NCI-H446 (cell line): ENCODE results near the gene CRISPLD2.
"Not testable (repeated sequence)": the region's sequence is repeated elsewhere in the genome, so short reads cannot be mapped to it uniquely, and the experiment has no call there.

Source experiments
- DNase-seq, 2 experiments: peaks; one replicate each; lab custom pipeline; 2025; lab: John Stamatoyannopoulos, UW

CRISPLD2 gene

DNA sequence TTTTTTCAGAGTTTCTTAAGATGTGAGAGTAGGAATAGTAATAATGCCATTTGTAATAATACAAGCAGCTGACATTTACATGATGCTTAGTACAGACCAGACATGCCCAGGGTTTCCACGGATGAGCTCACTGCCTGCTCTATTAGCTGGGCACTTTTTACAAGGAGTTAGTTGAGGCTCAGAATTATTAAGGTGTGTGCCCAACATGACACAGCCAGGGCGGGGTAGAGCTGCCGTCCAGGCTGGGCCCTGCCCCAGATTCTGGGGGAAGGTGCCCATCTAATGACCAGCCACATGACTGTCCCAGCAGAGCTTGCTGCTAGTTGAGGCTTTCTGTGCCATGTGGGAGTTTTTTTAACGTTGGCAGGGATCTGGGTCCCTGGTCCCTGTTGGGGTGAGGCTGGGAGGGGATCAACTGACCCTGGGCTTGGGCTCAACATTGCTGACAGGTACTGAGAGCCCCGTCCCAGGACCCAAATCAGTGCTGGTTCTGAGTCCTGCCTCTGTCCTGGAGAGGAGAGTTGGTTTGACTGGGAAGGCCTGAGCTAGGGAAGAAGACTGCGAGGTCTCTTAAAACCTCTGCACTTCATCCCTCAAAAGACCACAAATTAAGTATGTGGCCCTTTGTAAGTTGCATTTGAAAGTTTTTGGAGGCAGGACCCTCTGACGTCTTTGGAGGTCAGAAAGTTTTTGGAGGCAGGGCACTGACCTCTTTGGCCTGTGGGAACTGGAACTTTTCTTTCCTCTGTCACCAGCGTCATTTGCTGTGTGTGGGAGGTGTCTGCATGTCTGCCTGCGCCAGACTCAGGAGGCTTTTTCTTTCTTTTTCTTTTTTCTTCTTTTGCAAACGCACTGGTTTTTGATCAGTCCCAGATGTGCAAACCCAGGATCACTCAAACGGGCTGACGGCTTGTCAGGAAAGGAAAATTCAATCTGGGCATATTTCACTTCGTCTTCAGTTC lies 2.2 kb downstream of the CRISPLD2 start:
- no peak for DNase-seq

DNA sequence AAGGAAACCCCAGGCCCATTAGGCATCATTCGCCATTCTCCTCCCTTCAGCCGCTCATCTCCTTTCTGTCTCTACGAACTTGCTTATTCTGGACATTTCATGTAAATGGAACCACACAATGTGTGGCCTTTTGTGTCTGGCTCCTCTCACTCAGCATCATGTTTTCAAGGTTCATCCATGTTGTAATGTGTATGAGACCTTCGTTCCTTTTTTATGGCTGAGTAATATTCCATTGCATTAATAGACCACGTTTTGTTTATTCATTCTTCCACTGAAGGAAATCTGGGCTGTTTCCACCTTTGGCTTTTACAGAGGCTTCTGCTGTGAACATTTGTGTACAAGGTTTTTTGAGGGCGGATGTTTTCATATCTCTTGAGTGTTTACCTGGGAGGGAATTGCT lies 3.2 kb downstream of the CRISPLD2 start:
- DNase-seq = no peak

- DNase-seq = no peak
Measured at GRCh38 chr16:84823484-84823883, 3.7 kb downstream of the CRISPLD2 start.

DNA sequence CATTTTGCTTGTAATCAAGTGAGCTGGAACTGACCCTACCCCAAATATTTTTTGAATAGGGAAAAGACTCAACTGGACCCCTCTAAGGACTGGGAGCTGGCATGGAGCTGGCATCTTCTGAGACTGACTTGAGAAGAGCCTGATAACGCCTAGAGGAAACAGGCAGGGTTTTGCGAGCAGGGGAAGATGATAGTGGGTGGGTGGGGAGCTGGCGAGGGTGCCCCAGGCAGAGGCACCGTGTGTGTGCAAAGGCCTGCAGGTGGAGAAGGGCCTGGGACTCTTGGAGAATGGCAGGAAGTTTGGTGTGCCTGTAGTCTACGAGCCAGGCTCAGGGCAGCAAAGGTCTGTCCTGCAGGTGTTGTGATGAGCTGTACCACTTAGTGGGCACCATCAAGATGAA lies 4.1 kb downstream of the CRISPLD2 start:
- DNase-seq = no peak

DNA sequence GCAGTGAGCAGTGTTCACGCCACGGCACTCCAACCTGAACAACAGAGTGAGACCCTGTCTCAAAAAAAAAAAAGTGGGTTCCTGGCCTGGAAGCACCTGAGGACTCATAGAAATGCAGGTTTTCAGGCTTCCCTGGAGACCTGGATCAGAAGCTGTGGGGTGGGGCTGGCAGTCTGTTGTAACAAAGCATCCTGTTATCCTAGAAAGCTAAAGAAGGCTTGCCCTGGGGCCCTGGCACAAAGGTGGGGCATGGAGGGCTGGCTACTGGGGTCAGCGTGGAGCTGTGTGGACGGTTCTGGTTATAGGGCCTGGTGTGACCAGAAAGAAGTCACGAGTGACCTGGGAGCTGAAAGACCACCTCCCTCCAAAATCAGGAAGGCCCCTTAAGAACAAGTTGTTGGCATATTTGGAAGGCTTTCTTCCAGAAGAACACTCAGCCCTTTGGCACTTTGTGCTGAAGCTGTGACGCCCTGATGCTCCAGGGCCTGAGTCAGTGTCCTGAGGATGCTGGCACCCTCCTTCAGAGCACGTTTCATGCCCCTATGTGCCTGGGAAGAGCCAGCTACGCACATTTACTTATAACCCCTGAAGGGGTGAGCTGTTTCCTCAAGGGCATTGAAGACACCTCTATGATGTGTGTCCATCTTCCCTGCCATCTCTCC lies 6.2 kb downstream of the CRISPLD2 start:
- DNase-seq = no peak

- no peak for DNase-seq
Measured at GRCh38 chr16:84826558-84826941, 6.8 kb downstream of the CRISPLD2 start.

DNA sequence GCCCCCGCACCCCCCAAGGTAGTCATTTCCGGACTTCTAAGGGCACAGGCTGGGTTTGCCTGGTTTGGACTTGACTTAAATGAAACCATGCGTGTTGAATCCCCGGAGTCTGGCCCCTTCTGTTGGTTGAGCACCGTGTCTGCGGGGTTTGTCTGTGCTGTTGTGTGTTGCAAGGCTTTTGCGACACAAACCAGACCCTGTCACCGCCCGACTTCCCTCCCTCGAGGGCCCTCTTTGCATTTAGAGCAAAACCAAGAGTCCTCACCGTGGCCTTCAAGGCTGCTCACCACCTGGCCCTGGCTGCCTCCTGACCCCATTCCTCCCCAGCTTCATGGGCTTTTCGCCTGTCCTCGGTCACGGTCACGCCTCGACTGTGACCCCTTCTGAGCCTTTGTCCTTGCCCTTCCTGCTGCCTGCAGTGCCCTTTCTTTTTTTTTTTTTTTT lies 7.4 kb downstream of the CRISPLD2 start:
- no peak for DNase-seq

GRCh38 chr16:84827897-84828296 lies 8.1 kb downstream of the CRISPLD2 start:
- DNase-seq = no peak

DNA sequence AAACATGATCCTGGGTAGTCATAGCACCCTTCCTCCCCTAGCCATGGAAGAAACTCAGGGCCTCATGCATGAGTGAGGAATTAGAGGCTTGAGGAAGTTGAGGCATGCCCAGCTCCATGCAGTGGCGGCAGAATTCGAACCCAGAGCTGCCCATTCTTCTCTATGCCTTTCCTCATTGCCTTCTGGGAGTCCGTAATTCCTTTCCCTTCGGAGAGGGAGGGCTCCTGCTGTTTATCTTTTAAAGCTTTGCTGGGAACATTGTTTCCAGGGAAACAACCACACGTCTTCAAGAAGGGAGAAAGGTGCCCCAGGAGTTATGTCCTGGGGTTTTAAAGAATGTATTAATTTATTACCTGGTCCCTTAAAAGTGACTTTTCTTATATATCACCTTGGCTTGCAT lies 8.5 kb downstream of the CRISPLD2 start:
- no peak for DNase-seq

- no peak for DNase-seq
Measured at GRCh38 chr16:84829168-84829965, 9.6 kb downstream of the CRISPLD2 start.

DNA sequence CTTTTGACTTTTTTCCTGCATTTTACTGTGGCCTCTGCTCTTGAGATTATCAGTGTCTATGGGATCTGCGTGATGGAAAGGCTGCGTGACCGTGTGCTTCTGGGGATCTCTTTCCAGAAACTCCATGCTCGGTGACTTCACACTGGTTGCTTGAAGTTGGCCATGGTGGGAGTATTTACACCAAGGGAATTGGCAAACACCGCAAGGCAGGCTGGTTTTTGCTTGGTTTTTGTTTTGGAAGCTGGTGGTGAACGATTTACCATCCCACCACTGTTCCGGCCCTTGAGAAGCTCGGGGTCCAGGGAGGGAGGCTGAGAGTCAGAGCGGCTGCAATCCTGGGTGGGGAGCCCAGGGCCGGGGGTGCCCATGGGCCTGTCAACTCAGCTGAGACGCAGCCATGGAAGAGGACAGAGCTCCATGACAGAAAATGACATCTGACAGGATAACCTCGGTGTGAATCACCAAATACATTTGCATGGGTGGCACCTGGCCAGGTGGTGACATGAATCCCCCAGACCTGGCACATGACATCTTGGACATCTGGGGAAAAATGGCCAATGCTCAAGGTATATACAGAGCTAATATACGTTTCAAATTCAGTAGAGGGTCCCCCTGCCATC lies 11.1 kb downstream of the CRISPLD2 start:
- no peak for DNase-seq

DNA sequence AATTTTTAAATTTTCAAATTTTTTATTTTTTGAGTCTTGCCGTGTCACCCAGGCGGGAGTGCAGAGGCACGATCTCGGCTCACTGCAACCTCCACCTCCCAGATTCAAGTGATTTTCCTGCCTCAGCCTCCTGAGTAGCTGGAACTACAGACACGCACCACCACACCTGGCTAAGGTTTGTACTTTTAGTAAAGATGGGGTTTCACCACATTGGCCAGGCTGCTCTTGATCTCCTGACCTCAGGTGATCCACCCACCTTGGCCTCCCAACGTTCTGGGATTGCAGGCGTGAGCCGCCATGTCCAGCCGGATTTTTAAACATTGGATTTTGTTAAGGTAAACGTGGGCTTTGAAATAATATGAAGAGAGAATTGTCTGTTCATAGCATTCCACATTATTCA lies 11.9 kb downstream of the CRISPLD2 start:
- not testable (repeated sequence) for DNase-seq

GRCh38 chr16:84832488-84833143 lies 12.8 kb downstream of the CRISPLD2 start:
- DNase-seq = no peak

- no peak for DNase-seq
Measured at GRCh38 chr16:84833144-84833500, 13.3 kb downstream of the CRISPLD2 start.

DNA sequence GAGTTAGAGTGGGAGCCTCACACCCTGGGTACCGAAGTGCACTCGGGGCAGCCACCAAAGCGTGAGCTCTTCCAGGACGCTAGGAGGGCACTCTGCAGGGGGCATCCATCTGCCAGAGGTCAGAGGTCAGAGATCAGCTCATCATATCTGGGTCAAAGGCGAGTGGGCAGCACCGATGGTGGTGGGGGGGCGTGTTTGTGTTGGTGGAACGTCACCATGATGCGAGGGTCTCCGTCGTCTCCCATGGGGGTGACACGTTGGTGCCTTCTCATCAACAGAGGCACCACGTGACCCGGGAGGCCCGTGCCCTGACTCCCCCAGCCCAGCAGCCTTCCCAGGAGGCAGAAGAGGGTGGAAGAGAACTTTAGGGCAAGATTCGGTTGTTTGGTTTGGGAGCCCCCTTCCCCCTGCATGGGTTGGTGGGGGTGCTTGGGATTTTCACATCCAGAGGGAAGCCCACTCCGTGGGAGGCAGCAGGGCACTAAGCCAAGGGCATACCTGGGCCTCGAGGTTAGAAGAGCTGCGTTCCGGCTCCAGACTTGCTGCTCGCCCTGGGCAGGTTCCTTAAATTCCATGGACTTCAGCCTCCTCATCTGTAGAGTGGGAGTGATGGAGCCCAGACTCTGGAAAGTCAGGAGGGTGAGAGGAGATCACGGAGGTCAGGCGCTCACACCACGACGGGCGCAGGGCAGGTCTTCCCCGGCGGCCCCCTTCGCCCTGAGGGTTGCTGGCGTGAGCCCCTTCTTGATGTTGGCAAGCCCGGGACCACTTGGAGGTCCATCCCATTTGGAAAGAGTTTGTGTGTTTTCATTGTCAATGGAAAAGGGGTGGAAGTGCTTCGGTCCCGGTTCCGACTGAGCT lies 14.0 kb downstream of the CRISPLD2 start:
- DNase-seq = no peak

DNA sequence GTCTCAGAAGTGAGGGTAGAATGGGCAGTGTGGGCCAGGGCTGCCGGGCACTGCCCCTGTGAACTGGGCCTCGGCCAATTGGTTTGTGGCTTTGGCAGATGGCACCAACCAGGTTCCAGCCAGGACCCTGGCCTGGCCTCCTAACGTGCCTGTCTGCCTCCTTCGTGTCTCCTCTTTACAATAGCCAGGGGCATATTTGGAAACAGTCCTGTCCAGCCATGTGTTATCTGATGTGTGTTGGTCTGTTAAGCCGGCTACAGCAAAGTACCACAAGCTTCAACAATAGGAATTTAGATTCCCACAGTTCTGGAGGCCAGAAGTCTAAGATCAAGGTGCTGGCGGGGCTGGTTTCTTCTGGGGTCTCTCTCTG lies 14.6 kb downstream of the CRISPLD2 start:
- DNase-seq = no peak

DNA sequence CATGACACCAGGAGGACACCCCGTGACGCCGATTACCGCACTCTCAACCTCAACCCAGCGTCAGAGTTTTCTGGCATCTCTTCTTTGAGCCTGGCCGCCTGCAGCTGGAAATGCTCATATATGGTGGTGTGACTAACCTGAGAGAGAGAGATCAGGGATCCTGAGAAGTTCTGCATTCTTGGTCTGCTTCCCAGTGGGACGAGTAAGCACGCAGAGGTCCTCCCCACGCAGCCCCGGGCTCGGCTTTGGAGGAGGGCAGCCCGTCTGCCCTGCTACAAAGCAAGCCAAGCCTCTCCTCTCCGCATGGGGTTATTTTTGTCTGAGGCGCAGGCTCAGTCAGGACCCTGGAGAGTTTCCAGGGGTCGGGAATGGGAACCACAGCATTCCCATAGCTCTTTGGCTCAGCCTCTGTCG lies 16.5 kb downstream of the CRISPLD2 start:
- peak in 1 of 2 experiments; percentile 60 for DNase-seq

DNA sequence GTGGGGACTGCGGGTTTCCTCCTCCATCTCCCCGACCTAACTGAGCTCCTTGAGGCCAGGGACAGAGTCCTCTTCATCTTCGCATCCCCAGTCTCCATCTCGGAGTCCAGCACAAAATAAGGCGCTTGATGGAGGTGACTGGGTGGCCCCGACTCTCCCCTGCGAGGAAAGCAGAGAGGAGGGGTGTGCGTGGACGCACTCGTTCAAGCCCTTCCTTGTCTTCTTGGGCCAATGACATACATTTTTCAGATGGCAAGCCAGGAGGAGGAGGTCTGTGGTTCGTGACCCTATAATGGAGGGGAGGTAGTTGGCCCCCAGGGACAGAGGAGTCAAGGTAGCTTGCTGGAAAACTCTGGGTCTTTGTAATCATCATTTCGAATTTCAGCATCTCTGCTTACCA lies 17.2 kb downstream of the CRISPLD2 start:
- no peak for DNase-seq

- no peak for DNase-seq
Measured at GRCh38 chr16:84838383-84838948, 18.7 kb downstream of the CRISPLD2 start.

- peak in 1 of 2 experiments; percentile 12 for DNase-seq
Measured at GRCh38 chr16:84839054-84839453, 19.3 kb downstream of the CRISPLD2 start.
